ENCODE data around the gene UTS2. TPM values are rescaled to one million over a fixed set of nuclear protein-coding genes. Genes with fewer than 3 reads are reported as not detected.

UTS2 gene
- total and polyA plus RNA-seq, 9 of the 15 experiments (the other 6 are each of a cell fraction or from before 2014, with no cell fraction given): 0.22 to 0.29 TPM; not detected in 7

GRCh38 chr1:7871136-7871535 lies 18.3 kb upstream of the UTS2 start (continued):
- TF ChIP-seq, protein P1, sequence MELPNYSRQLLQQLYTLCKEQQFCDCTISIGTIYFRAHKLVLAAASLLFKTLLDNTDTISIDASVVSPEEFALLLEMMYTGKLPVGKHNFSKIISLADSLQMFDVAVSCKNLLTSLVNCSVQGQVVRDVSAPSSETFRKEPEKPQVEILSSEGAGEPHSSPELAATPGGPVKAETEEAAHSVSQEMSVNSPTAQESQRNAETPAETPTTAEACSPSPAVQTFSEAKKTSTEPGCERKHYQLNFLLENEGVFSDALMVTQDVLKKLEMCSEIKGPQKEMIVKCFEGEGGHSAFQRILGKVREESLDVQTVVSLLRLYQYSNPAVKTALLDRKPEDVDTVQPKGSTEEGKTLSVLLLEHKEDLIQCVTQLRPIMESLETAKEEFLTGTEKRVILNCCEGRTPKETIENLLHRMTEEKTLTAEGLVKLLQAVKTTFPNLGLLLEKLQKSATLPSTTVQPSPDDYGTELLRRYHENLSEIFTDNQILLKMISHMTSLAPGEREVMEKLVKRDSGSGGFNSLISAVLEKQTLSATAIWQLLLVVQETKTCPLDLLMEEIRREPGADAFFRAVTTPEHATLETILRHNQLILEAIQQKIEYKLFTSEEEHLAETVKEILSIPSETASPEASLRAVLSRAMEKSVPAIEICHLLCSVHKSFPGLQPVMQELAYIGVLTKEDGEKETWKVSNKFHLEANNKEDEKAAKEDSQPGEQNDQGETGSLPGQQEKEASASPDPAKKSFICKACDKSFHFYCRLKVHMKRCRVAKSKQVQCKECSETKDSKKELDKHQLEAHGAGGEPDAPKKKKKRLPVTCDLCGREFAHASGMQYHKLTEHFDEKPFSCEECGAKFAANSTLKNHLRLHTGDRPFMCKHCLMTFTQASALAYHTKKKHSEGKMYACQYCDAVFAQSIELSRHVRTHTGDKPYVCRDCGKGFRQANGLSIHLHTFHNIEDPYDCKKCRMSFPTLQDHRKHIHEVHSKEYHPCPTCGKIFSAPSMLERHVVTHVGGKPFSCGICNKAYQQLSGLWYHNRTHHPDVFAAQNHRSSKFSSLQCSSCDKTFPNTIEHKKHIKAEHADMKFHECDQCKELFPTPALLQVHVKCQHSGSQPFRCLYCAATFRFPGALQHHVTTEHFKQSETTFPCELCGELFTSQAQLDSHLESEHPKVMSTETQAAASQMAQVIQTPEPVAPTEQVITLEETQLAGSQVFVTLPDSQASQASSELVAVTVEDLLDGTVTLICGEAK (IDR thresholded peaks at IDR 0.05): no peak
- TF ChIP-seq, protein P1 (CRISPR knock-in tag; IDR thresholded peaks at IDR 0.05): no peak
- TF ChIP-seq, protein P2, sequence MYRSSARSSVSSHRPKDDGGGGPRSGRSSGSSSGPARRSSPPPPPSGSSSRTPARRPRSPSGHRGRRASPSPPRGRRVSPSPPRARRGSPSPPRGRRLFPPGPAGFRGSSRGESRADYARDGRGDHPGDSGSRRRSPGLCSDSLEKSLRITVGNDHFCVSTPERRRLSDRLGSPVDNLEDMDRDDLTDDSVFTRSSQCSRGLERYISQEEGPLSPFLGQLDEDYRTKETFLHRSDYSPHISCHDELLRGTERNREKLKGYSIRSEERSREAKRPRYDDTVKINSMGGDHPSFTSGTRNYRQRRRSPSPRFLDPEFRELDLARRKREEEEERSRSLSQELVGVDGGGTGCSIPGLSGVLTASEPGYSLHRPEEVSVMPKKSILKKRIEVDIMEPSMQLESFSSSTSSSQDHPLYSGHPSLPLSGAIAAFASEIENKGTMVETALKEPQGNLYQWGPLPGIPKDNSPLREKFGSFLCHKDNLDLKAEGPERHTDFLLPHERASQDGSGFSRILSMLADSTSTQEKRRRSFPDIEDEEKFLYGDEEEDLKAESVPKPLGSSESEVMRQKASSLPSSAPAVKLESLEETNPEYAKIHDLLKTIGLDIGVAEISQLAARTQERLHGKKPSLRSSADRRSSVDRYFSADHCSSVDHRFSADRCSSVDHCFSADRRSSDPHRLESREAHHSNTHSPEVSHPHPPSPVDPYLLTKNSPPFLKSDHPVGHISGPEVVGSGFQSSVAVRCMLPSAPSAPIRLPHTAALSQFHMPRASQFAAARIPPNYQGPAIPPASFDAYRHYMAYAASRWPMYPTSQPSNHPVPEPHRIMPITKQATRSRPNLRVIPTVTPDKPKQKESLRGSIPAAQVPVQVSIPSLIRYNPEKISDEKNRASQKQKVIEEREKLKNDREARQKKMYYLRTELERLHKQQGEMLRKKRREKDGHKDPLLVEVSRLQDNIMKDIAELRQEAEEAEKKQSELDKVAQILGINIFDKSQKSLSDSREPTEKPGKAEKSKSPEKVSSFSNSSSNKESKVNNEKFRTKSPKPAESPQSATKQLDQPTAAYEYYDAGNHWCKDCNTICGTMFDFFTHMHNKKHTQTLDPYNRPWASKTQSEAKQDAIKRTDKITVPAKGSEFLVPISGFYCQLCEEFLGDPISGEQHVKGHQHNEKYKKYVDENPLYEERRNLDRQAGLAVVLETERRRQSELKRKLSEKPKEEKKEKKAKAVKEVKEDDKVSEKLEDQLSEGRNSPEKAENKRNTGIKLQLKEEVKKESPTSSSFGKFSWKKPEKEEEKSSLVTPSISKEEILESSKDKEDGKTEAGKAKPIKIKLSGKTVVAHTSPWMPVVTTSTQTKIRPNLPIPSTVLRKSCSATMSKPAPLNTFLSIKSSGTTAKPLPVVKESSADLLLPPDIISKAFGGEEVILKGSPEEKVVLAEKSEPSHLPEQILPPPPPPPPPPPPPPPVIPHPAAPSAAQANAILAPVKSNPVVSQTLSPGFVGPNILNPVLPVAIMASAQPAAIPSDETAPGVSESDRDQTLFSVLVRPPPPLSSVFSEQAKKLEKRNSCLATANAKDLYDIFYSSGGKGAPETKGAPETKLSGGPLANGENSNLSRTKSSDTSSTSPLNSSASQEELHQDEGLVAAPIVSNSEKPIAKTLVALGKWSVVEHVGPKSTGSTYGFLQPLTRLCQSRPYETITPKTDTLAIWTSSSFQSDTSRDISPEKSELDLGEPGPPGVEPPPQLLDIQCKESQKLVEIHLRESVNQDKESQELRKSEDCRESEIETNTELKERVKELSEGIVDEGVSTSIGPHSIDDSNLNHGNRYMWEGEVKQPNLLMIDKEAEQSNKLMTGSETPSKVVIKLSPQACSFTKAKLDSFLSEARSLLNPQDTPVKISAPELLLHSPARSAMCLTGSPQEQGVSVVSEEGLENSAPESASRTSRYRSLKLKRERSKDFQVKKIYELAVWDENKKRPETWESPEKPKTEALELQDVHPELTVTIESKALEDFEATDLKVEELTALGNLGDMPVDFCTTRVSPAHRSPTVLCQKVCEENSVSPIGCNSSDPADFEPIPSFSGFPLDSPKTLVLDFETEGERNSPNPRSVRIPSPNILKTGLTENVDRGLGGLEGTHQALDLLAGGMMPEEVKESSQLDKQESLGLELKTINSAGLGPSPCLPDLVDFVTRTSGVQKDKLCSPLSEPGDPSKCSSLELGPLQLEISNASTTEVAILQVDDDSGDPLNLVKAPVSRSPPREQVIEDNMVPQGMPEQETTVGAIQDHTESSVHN (IDR thresholded peaks at IDR 0.05; ENCODE audit: borderline replicate concordance in 1 of 2, low read depth in 1 of 2): no peak
- TF ChIP-seq CHD2 (IDR thresholded peaks at IDR 0.05; ENCODE audit: low read depth, low read length) (no peak), ZNF695 (CRISPR knock-in tag; IDR thresholded peaks at IDR 0.05) (no peak), CREBBP (IDR thresholded peaks at IDR 0.05; ENCODE audit: low read depth, low read length) (no peak), HMG20B (CRISPR knock-in tag; IDR thresholded peaks at IDR 0.05) (no peak), RFX5 (IDR thresholded peaks at IDR 0.05; ENCODE audit: low read depth, low read length) (no peak), HNRNPK (IDR thresholded peaks at IDR 0.05; ENCODE audit: low read depth, low read length, poor library complexity, severe bottlenecking) (no peak), PHF20 (IDR thresholded peaks at IDR 0.05; ENCODE audit: partially characterized antibody) (no peak)

Measured in K562 (cell line).